ENCODE measurements around the gene SPIRE2.

- TF ChIP-seq NFATC3 (IDR thresholded peaks at IDR 0.05) (no peak), POLR2A (conservative IDR thresholded peaks at IDR 0.05) (no peak), CTCF (IDR thresholded peaks at IDR 0.05 in 2 of 3, conservative IDR thresholded peaks at IDR 0.05 in 1 of 3; ENCODE audit: insufficient read depth in 2 of 3, low read depth in 1 of 3, low read length in 3 of 3) (no peak), TCF7L2 (IDR thresholded peaks at IDR 0.05; ENCODE audit: low read depth, low read length) (no peak), MNT (conservative IDR thresholded peaks at IDR 0.05) (no peak), SRF (CRISPR knock-in tag; IDR thresholded peaks at IDR 0.05) (no peak), CBFB (CRISPR knock-in tag; IDR thresholded peaks at IDR 0.05) (no peak), SRSF3 (IDR thresholded peaks at IDR 0.05; ENCODE audit: insufficient read depth, low read length) (no peak), LARP7 (IDR thresholded peaks at IDR 0.05) (no peak), GTF2A2 (tag; IDR thresholded peaks at IDR 0.05) (no peak)
- TF ChIP-seq, protein P1, sequence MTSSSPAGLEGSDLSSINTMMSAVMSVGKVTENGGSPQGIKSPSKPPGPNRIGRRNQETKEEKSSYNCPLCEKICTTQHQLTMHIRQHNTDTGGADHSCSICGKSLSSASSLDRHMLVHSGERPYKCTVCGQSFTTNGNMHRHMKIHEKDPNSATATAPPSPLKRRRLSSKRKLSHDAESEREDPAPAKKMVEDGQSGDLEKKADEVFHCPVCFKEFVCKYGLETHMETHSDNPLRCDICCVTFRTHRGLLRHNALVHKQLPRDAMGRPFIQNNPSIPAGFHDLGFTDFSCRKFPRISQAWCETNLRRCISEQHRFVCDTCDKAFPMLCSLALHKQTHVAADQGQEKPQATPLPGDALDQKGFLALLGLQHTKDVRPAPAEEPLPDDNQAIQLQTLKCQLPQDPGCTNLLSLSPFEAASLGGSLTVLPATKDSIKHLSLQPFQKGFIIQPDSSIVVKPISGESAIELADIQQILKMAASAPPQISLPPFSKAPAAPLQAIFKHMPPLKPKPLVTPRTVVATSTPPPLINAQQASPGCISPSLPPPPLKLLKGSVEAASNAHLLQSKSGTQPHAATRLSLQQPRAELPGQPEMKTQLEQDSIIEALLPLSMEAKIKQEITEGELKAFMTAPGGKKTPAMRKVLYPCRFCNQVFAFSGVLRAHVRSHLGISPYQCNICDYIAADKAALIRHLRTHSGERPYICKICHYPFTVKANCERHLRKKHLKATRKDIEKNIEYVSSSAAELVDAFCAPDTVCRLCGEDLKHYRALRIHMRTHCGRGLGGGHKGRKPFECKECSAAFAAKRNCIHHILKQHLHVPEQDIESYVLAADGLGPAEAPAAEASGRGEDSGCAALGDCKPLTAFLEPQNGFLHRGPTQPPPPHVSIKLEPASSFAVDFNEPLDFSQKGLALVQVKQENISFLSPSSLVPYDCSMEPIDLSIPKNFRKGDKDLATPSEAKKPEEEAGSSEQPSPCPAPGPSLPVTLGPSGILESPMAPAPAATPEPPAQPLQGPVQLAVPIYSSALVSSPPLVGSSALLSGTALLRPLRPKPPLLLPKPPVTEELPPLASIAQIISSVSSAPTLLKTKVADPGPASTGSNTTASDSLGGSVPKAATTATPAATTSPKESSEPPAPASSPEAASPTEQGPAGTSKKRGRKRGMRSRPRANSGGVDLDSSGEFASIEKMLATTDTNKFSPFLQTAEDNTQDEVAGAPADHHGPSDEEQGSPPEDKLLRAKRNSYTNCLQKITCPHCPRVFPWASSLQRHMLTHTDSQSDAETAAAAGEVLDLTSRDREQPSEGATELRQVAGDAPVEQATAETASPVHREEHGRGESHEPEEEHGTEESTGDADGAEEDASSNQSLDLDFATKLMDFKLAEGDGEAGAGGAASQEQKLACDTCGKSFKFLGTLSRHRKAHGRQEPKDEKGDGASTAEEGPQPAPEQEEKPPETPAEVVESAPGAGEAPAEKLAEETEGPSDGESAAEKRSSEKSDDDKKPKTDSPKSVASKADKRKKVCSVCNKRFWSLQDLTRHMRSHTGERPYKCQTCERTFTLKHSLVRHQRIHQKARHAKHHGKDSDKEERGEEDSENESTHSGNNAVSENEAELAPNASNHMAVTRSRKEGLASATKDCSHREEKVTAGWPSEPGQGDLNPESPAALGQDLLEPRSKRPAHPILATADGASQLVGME (CRISPR knock-in tag; IDR thresholded peaks at IDR 0.05): no peak
- TF ChIP-seq, protein P2, sequence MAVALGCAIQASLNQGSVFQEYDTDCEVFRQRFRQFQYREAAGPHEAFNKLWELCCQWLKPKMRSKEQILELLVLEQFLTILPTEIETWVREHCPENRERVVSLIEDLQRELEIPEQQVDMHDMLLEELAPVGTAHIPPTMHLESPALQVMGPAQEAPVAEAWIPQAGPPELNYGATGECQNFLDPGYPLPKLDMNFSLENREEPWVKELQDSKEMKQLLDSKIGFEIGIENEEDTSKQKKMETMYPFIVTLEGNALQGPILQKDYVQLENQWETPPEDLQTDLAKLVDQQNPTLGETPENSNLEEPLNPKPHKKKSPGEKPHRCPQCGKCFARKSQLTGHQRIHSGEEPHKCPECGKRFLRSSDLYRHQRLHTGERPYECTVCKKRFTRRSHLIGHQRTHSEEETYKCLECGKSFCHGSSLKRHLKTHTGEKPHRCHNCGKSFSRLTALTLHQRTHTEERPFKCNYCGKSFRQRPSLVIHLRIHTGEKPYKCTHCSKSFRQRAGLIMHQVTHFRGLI (CRISPR knock-in tag; IDR thresholded peaks at IDR 0.05): no peak
Observed at GRCh38 chr16:89897204-89897603, 68.9 kb downstream of the SPIRE2 start.

Measured in K562 (cell line).